ENCODE data around the gene CASD1.

CASD1 gene

GRCh38 chr7:94509887-94510581 is 425 bp downstream of the CASD1 start:
- DNase-seq (ENCODE audit: low read depth, low spot score): no peak
- no peak for TF ChIP-seq FOXP2 (optimal IDR thresholded peaks at IDR 0.05; ENCODE audit: control extremely low read depth, extremely low read length, insufficient read depth)
- TF ChIP-seq POLR2AphosphoS5 (IDR thresholded peaks at IDR 0.05; ENCODE audit: borderline replicate concordance, low read depth, low read length): peak; percentile 49
- no peak for TF ChIP-seq EZH2 (IDR thresholded peaks at IDR 0.05)

GRCh38 chr7:94510582-94511496 is 1.2 kb downstream of the CASD1 start:
- Histone ChIP-seq H3K4me3 (peak overlapping the region; percentile 91), H3K9ac (ENCODE audit: insufficient read length) (peak overlapping the region; percentile 97), H3K9me3 (ENCODE audit: low read depth, low read length) (no peaks in the 10 kb centered on the region), H3K36me3 (ENCODE audit: insufficient read depth, low read length) (no peaks in the 10 kb centered on the region), H3K27ac (peak overlapping the region; percentile 88)
- no peak for TF ChIP-seq EZH2 (IDR thresholded peaks at IDR 0.05)
- DNase-seq (ENCODE audit: low read depth, low spot score): no peak

More at GRCh38 chr7:94509887-94510581, 425 bp downstream of the CASD1 start:
- Histone ChIP-seq H3K9me3 (ENCODE audit: low read depth, low read length) (no peaks in the 10 kb centered on the region), H3K4me3 (peak overlapping the region; percentile 91), H3K36me3 (ENCODE audit: insufficient read depth, low read length) (no peaks in the 10 kb centered on the region), H3K27ac (peak overlapping the region; percentile 88), H3K9ac (ENCODE audit: insufficient read length) (peak overlapping the region; percentile 97)

- no peaks in the 10 kb centered on the region for H3K9me3 ChIP-seq (ENCODE audit: low read depth, low read length)
- no peaks in the 10 kb centered on the region for H3K36me3 ChIP-seq (ENCODE audit: insufficient read depth, low read length)
- DNase-seq (ENCODE audit: low read depth, low spot score): no peak
- no peak for TF ChIP-seq POLR2AphosphoS5 (IDR thresholded peaks at IDR 0.05; ENCODE audit: borderline replicate concordance, low read depth, low read length)
- no peak for TF ChIP-seq EZH2 (IDR thresholded peaks at IDR 0.05)
- TF ChIP-seq FOXP2 (optimal IDR thresholded peaks at IDR 0.05; ENCODE audit: control extremely low read depth, extremely low read length, insufficient read depth): no peak
- peak overlapping the region; percentile 47 for H3K9ac ChIP-seq (ENCODE audit: insufficient read length)
- peak overlapping the region; percentile 74 for H3K27ac ChIP-seq
- H3K4me3 ChIP-seq: peak overlapping the region; percentile 91
These were observed 2.1 kb downstream of the CASD1 start for GRCh38 chr7:94511718-94512117.

GRCh38 chr7:94512735-94513564 is 3.3 kb downstream of the CASD1 start:
- no peak for TF ChIP-seq EZH2 (IDR thresholded peaks at IDR 0.05)
- no peak for TF ChIP-seq FOXP2 (optimal IDR thresholded peaks at IDR 0.05; ENCODE audit: control extremely low read depth, extremely low read length, insufficient read depth)
- no peak for TF ChIP-seq POLR2AphosphoS5 (IDR thresholded peaks at IDR 0.05; ENCODE audit: borderline replicate concordance, low read depth, low read length)

GRCh38 chr7:94513565-94513860 is 3.9 kb downstream of the CASD1 start:
- TF ChIP-seq EZH2 (IDR thresholded peaks at IDR 0.05): no peak
- TF ChIP-seq POLR2AphosphoS5 (IDR thresholded peaks at IDR 0.05; ENCODE audit: borderline replicate concordance, low read depth, low read length): no peak
- TF ChIP-seq FOXP2 (optimal IDR thresholded peaks at IDR 0.05; ENCODE audit: control extremely low read depth, extremely low read length, insufficient read depth): no peak
- Histone ChIP-seq H3K27ac (peak overlapping the region; percentile 66; the same call in 1 of the 2 replicates), H3K9me3 (ENCODE audit: low read depth, low read length) (no peaks in the 10 kb centered on the region), H3K9ac (ENCODE audit: insufficient read length) (peak overlapping the region; percentile 13), H3K4me3 (no peak overlapping the region), H3K36me3 (ENCODE audit: insufficient read depth, low read length) (peaks cover 12% of the 10 kb centered on the region)
- DNase-seq (ENCODE audit: low read depth, low spot score): no peak

More at GRCh38 chr7:94512735-94513564, 3.3 kb downstream of the CASD1 start:
- Histone ChIP-seq H3K36me3 (ENCODE audit: insufficient read depth, low read length) (peaks cover 7% of the 10 kb centered on the region), H3K27ac (peak overlapping the region; percentile 74), H3K9me3 (ENCODE audit: low read depth, low read length) (no peaks in the 10 kb centered on the region), H3K4me3 (peak overlapping the region; percentile 91), H3K9ac (ENCODE audit: insufficient read length) (peak overlapping the region; percentile 13)
- no peak for DNase-seq (ENCODE audit: low read depth, low spot score)

GRCh38 chr7:94514140-94514889 is 4.7 kb downstream of the CASD1 start:
- peak overlapping the region; percentile 27 for H3K9ac ChIP-seq (ENCODE audit: insufficient read length)
- H3K27ac ChIP-seq: peak overlapping the region; percentile 53
- no peak for TF ChIP-seq EZH2 (IDR thresholded peaks at IDR 0.05)
- TF ChIP-seq POLR2AphosphoS5 (IDR thresholded peaks at IDR 0.05; ENCODE audit: borderline replicate concordance, low read depth, low read length): no peak
- TF ChIP-seq FOXP2 (optimal IDR thresholded peaks at IDR 0.05; ENCODE audit: control extremely low read depth, extremely low read length, insufficient read depth): no peak
- no peaks in the 10 kb centered on the region for H3K9me3 ChIP-seq (ENCODE audit: low read depth, low read length)
- H3K4me3 ChIP-seq: peak overlapping the region; percentile 48
- DNase-seq (ENCODE audit: low read depth, low spot score): no peak
- H3K36me3 ChIP-seq (ENCODE audit: insufficient read depth, low read length): peaks cover 16% of the 10 kb centered on the region

- Histone ChIP-seq H3K36me3 (ENCODE audit: insufficient read depth, low read length) (peaks cover 19% of the 10 kb centered on the region), H3K9ac (ENCODE audit: insufficient read length) (no peak overlapping the region), H3K9me3 (ENCODE audit: low read depth, low read length) (no peaks in the 10 kb centered on the region), H3K27ac (0 out of 2 replicates have a peak overlapping the region, but pooled peaks have one; percentile 53), H3K4me3 (peak overlapping the region; percentile 12; the same call in 1 of the 2 replicates)
- TF ChIP-seq EZH2 (IDR thresholded peaks at IDR 0.05) (no peak), FOXP2 (optimal IDR thresholded peaks at IDR 0.05; ENCODE audit: control extremely low read depth, extremely low read length, insufficient read depth) (no peak), POLR2AphosphoS5 (IDR thresholded peaks at IDR 0.05; ENCODE audit: borderline replicate concordance, low read depth, low read length) (no peak)
- no peak for DNase-seq (ENCODE audit: low read depth, low spot score)
These were observed 5.3 kb downstream of the CASD1 start for GRCh38 chr7:94514917-94515316.
